CD4-positive, alpha-beta T cell treated with Interleukin-17A for 1 hour (primary cell): ENCODE measurements around the gene CBL.
"Not testable (repeated sequence)": the region's sequence is repeated elsewhere in the genome, so short reads cannot be mapped to it uniquely, and the experiment has no call there.

Source experiments
- DNase-seq: peaks from one replicate; pipeline ENCODE4 v3.0.0-alpha.2; 2020

The CBL gene

GRCh38 chr11:119185981-119186634 is 20.0 kb upstream of the CBL start:
- DNase-seq: no peak

- DNase-seq: no peak
These were observed 18.8 kb upstream of the CBL start for GRCh38 chr11:119187123-119187892.

- DNase-seq: no peak
These were observed 18.1 kb upstream of the CBL start for GRCh38 chr11:119188067-119188466.

- no peak for DNase-seq
These were observed 17.3 kb upstream of the CBL start for GRCh38 chr11:119188887-119189286.

- DNase-seq: no peak
These were observed 16.7 kb upstream of the CBL start for GRCh38 chr11:119189393-119189792.

- no peak for DNase-seq
These were observed 15.6 kb upstream of the CBL start for GRCh38 chr11:119190531-119190930.

- DNase-seq: not testable (repeated sequence)
These were observed 14.9 kb upstream of the CBL start for GRCh38 chr11:119191265-119191664.

GRCh38 chr11:119192111-119192510 is 14.0 kb upstream of the CBL start:
- DNase-seq: no peak

- no peak for DNase-seq
These were observed 13.1 kb upstream of the CBL start for GRCh38 chr11:119193001-119193400.

- DNase-seq: no peak
These were observed 12.5 kb upstream of the CBL start for GRCh38 chr11:119193626-119194025.

- DNase-seq: no peak
These were observed 11.2 kb upstream of the CBL start for GRCh38 chr11:119194811-119195440.

GRCh38 chr11:119195680-119196079 is 10.5 kb upstream of the CBL start:
- no peak for DNase-seq

GRCh38 chr11:119196833-119197483 is 9.2 kb upstream of the CBL start:
- peak; percentile 85 for DNase-seq

- DNase-seq: no peak
These were observed 7.2 kb upstream of the CBL start for GRCh38 chr11:119198925-119199324.

- not testable (repeated sequence) for DNase-seq
These were observed 4.9 kb upstream of the CBL start for GRCh38 chr11:119201236-119201635.

GRCh38 chr11:119202554-119202953 is 3.6 kb upstream of the CBL start:
- no peak for DNase-seq

GRCh38 chr11:119204066-119204465 is 2.1 kb upstream of the CBL start:
- DNase-seq: no peak

- DNase-seq: peak; percentile 8
These were observed 1.1 kb upstream of the CBL start for GRCh38 chr11:119205080-119205479.

- DNase-seq: peak; percentile 52
These were observed 624 bp downstream of the CBL start for GRCh38 chr11:119206511-119207414.

GRCh38 chr11:119207415-119207960 is 1.3 kb downstream of the CBL start:
- DNase-seq: peak; percentile 3

- no peak for DNase-seq
These were observed 3.0 kb downstream of the CBL start for GRCh38 chr11:119209186-119209585.

GRCh38 chr11:119210050-119210449 is 3.9 kb downstream of the CBL start:
- DNase-seq: no peak
